ENCODE data around the gene OR7G2.
"Not testable (repeated sequence)": the region's sequence is repeated elsewhere in the genome, so short reads cannot be mapped to it uniquely, and the experiment has no call there.

The OR7G2 gene

GRCh38 chr19:9073806-9074205, 33.5 kb downstream of the OR7G2 start:
- DNase-seq (ENCODE audit: low read depth in 2 of 2), result no peak

- not testable (repeated sequence) for DNase-seq (ENCODE audit: low read depth in 2 of 2)
These were observed 35.6 kb downstream of the OR7G2 start for GRCh38 chr19:9071720-9072119.

GRCh38 chr19:9070066-9070465, 37.2 kb downstream of the OR7G2 start:
- no peak for DNase-seq (ENCODE audit: low read depth in 2 of 2)

GRCh38 chr19:9065457-9066014, 41.7 kb downstream of the OR7G2 start:
- no peak for DNase-seq (ENCODE audit: low read depth in 2 of 2)

- DNase-seq (ENCODE audit: low read depth in 2 of 2), result no peak
These were observed 45.4 kb downstream of the OR7G2 start for GRCh38 chr19:9061879-9062278.

- DNase-seq (ENCODE audit: low read depth in 2 of 2), result no peak
These were observed 46.5 kb downstream of the OR7G2 start for GRCh38 chr19:9060564-9061340.

- DNase-seq (ENCODE audit: low read depth in 2 of 2), result no peak
These were observed 48.2 kb downstream of the OR7G2 start for GRCh38 chr19:9058905-9059667.

- no peak for DNase-seq (ENCODE audit: low read depth in 2 of 2)
These were observed 49.6 kb downstream of the OR7G2 start for GRCh38 chr19:9057505-9058258.

- not testable (repeated sequence) for DNase-seq (ENCODE audit: low read depth in 2 of 2)
These were observed 51.1 kb downstream of the OR7G2 start for GRCh38 chr19:9056131-9056530.

GRCh38 chr19:9054765-9055164, 52.5 kb downstream of the OR7G2 start:
- DNase-seq (ENCODE audit: low read depth in 2 of 2), result no peak

GRCh38 chr19:9054207-9054606, 53.1 kb downstream of the OR7G2 start:
- DNase-seq (ENCODE audit: low read depth in 2 of 2), result no peak

- not testable (repeated sequence) for DNase-seq (ENCODE audit: low read depth in 2 of 2)
These were observed 53.6 kb downstream of the OR7G2 start for GRCh38 chr19:9053674-9054073.

GRCh38 chr19:9052894-9053293, 54.4 kb downstream of the OR7G2 start:
- no peak for DNase-seq (ENCODE audit: low read depth in 2 of 2)
